ENCODE measurements around the gene BLOC1S3.

Gene BLOC1S3

DNA sequence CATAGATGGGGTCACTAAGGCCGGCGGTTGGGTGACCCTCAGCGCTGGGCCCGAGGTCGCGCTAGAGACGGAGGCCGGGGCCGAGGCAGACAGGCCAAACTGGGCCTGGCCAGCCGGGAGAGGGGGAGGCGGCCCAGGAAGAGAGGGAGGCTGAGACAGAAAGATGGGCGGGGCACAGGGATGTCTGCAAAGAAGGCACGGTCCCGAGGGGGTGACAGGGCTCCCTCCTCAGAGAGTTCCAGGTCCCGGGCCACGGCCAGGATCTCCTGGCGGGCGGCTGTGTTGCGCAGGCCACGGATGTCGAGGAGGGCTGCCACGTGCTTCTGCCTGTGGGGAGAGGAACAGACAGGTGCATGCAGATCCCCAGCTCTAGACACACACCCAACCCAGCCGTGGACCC, 34.4 kb downstream of the BLOC1S3 start:
- Histone ChIP-seq H3K27me3 (ENCODE audit: control insufficient read depth, low read length) (peaks cover 16% of the 10 kb centered on the region), H3K9me3 (ENCODE audit: control insufficient read depth, insufficient read depth, low read length) (no peaks in the 10 kb centered on the region), H3K4me1 (ENCODE audit: control insufficient read depth, low read length) (no peaks in the 10 kb centered on the region), H3K79me2 (ENCODE audit: control insufficient read depth, low read length) (no peaks in the 10 kb centered on the region), H3K4me2 (ENCODE audit: low read length) (no peak overlapping the region), H3K9me2 (replicated peaks; ENCODE audit: control insufficient read depth, low read length) (no peaks in the 10 kb centered on the region), H3F3A (ENCODE audit: control insufficient read depth, insufficient read depth) (no peaks in the 10 kb centered on the region), H3K4me3 (ENCODE audit: low read length) (no peak overlapping the region), H3K27ac (ENCODE audit: low read depth, low read length) (no peak overlapping the region), H3K36me3 (ENCODE audit: control insufficient read depth, low read length) (no peaks in the 10 kb centered on the region), H4K20me1 (ENCODE audit: control insufficient read depth, insufficient read depth, low read depth, low read length) (no peaks in the 10 kb centered on the region)
- no peak for TF ChIP-seq EZH2phosphoT487 (IDR thresholded peaks at IDR 0.05; ENCODE audit: borderline replicate concordance, low read length)
- TF ChIP-seq CTCF (IDR thresholded peaks at IDR 0.05; ENCODE audit: low read depth, low read length, poor library complexity, severe bottlenecking), result no peak

GRCh38 chr19:45215391-45216191, 37.0 kb downstream of the BLOC1S3 start:
- Histone ChIP-seq H3K27me3 (ENCODE audit: control insufficient read depth, low read length) (peaks cover 20% of the 10 kb centered on the region), H3K9me3 (ENCODE audit: control insufficient read depth, insufficient read depth, low read length) (no peaks in the 10 kb centered on the region), H3K4me3 (ENCODE audit: low read length) (no peak overlapping the region), H3F3A (ENCODE audit: control insufficient read depth, insufficient read depth) (0 out of 2 replicates have a peak, but pooled peaks cover 2% of the 10 kb centered on the region), H3K9me2 (replicated peaks; ENCODE audit: control insufficient read depth, low read length) (no peaks in the 10 kb centered on the region), H3K27ac (ENCODE audit: low read depth, low read length) (no peak overlapping the region), H3K36me3 (ENCODE audit: control insufficient read depth, low read length) (no peaks in the 10 kb centered on the region), H4K20me1 (ENCODE audit: control insufficient read depth, insufficient read depth, low read depth, low read length) (no peaks in the 10 kb centered on the region), H3K4me1 (ENCODE audit: control insufficient read depth, low read length) (no peaks in the 10 kb centered on the region), H3K4me2 (ENCODE audit: low read length) (no peak overlapping the region), H3K79me2 (ENCODE audit: control insufficient read depth, low read length) (no peaks in the 10 kb centered on the region)
- no peak for TF ChIP-seq CTCF (IDR thresholded peaks at IDR 0.05; ENCODE audit: low read depth, low read length, poor library complexity, severe bottlenecking)
- TF ChIP-seq EZH2phosphoT487 (IDR thresholded peaks at IDR 0.05; ENCODE audit: borderline replicate concordance, low read length), result no peak

DNA sequence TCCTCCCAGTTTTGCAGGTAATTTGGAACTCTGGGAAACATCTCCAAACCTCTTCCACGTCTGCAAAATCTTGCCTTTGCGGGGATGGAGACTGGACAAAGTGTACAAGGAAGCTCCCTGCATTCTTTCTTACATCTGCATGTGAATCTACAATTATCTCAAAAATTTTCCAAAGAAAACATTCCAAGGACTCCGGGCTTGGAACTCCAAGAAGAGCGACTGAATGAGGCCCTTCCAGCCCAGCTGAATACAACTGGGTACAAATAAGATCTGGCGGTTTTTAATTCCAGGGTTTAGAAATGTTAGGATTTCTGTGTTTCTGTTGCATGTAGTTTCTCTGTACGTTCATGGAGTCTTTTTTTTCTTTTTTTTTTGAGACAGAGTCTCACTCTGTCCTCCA, 38.1 kb downstream of the BLOC1S3 start:
- Histone ChIP-seq H3K27ac (ENCODE audit: low read depth, low read length) (no peak overlapping the region), H3K4me2 (ENCODE audit: low read length) (no peak overlapping the region), H3K4me3 (ENCODE audit: low read length) (no peak overlapping the region), H4K20me1 (ENCODE audit: control insufficient read depth, insufficient read depth, low read depth, low read length) (no peaks in the 10 kb centered on the region), H3K9me2 (replicated peaks; ENCODE audit: control insufficient read depth, low read length) (no peaks in the 10 kb centered on the region), H3K79me2 (ENCODE audit: control insufficient read depth, low read length) (no peaks in the 10 kb centered on the region), H3K36me3 (ENCODE audit: control insufficient read depth, low read length) (no peaks in the 10 kb centered on the region), H3K9me3 (ENCODE audit: control insufficient read depth, insufficient read depth, low read length) (no peaks in the 10 kb centered on the region), H3F3A (ENCODE audit: control insufficient read depth, insufficient read depth) (0 out of 2 replicates have a peak, but pooled peaks cover 2% of the 10 kb centered on the region), H3K4me1 (ENCODE audit: control insufficient read depth, low read length) (no peaks in the 10 kb centered on the region), H3K27me3 (ENCODE audit: control insufficient read depth, low read length) (peaks cover 24% of the 10 kb centered on the region)
- TF ChIP-seq CTCF (IDR thresholded peaks at IDR 0.05; ENCODE audit: low read depth, low read length, poor library complexity, severe bottlenecking), result no peak
- no peak for TF ChIP-seq EZH2phosphoT487 (IDR thresholded peaks at IDR 0.05; ENCODE audit: borderline replicate concordance, low read length)

All from DOHH2 (cell line).